ENCODE measurements around the gene DDB1.
A peak's percentile ranks its signal among the peaks of the same experiment; 100 is the strongest.

The DDB1 gene

GRCh38 chr11:61287338-61287977 is 45.4 kb downstream of the DDB1 start:
- TF ChIP-seq POLR2A (IDR thresholded peaks at IDR 0.05; ENCODE audit: low read depth, low read length): no peak
- FAIRE-seq (no peak), DNase-seq (ENCODE audit: insufficient read length, low spot score) (no peak)

- no peak for TF ChIP-seq POLR2A (IDR thresholded peaks at IDR 0.05; ENCODE audit: low read depth, low read length)
- DNase-seq (ENCODE audit: insufficient read length, low spot score) (no peak), FAIRE-seq (no peak)
These were observed 49.3 kb downstream of the DDB1 start for GRCh38 chr11:61283613-61284012.

GRCh38 chr11:61281581-61282250 is 51.2 kb downstream of the DDB1 start:
- TF ChIP-seq POLR2A (IDR thresholded peaks at IDR 0.05; ENCODE audit: low read depth, low read length): no peak
- FAIRE-seq (no peak), DNase-seq (ENCODE audit: insufficient read length, low spot score) (peak; percentile 56)

- TF ChIP-seq POLR2A (IDR thresholded peaks at IDR 0.05; ENCODE audit: low read depth, low read length): no peak
- FAIRE-seq: no peak
- DNase-seq (ENCODE audit: insufficient read length, low spot score): no peak
These were observed 51.9 kb downstream of the DDB1 start for GRCh38 chr11:61280883-61281580.

GRCh38 chr11:61279934-61280659 is 52.8 kb downstream of the DDB1 start:
- FAIRE-seq (no peak), DNase-seq (ENCODE audit: insufficient read length, low spot score) (no peak)
- no peak for TF ChIP-seq POLR2A (IDR thresholded peaks at IDR 0.05; ENCODE audit: low read depth, low read length)

GRCh38 chr11:61278001-61278470 is 54.9 kb downstream of the DDB1 start:
- TF ChIP-seq POLR2A (IDR thresholded peaks at IDR 0.05; ENCODE audit: low read depth, low read length): no peak
- DNase-seq (ENCODE audit: insufficient read length, low spot score): no peak
- no peak for FAIRE-seq

- FAIRE-seq (no peak), DNase-seq (ENCODE audit: insufficient read length, low spot score) (no peak)
- TF ChIP-seq POLR2A (IDR thresholded peaks at IDR 0.05; ENCODE audit: low read depth, low read length): no peak
These were observed 55.5 kb downstream of the DDB1 start for GRCh38 chr11:61277186-61278000.

GRCh38 chr11:61275191-61275590 is 57.7 kb downstream of the DDB1 start:
- DNase-seq (ENCODE audit: insufficient read length, low spot score): no peak
- no peak for FAIRE-seq

GRCh38 chr11:61274084-61274483 is 58.8 kb downstream of the DDB1 start:
- DNase-seq (ENCODE audit: insufficient read length, low spot score) (no peak), FAIRE-seq (no peak)
- no peak for TF ChIP-seq POLR2A (IDR thresholded peaks at IDR 0.05; ENCODE audit: low read depth, low read length)

More at GRCh38 chr11:61275191-61275590, 57.7 kb downstream of the DDB1 start:
- no peak for TF ChIP-seq POLR2A (IDR thresholded peaks at IDR 0.05; ENCODE audit: low read depth, low read length)

- FAIRE-seq: no peak
- DNase-seq (ENCODE audit: insufficient read length, low spot score): no peak
These were observed 59.5 kb downstream of the DDB1 start for GRCh38 chr11:61273178-61274078.

GRCh38 chr11:61272731-61273130 is 60.2 kb downstream of the DDB1 start:
- no peak for FAIRE-seq
- TF ChIP-seq POLR2A (IDR thresholded peaks at IDR 0.05; ENCODE audit: low read depth, low read length): no peak

More at GRCh38 chr11:61273178-61274078, 59.5 kb downstream of the DDB1 start:
- no peak for TF ChIP-seq POLR2A (IDR thresholded peaks at IDR 0.05; ENCODE audit: low read depth, low read length)

More at GRCh38 chr11:61272731-61273130, 60.2 kb downstream of the DDB1 start:
- no peak for DNase-seq (ENCODE audit: insufficient read length, low spot score)
